ENCODE data around the gene TAF4.

DNA sequence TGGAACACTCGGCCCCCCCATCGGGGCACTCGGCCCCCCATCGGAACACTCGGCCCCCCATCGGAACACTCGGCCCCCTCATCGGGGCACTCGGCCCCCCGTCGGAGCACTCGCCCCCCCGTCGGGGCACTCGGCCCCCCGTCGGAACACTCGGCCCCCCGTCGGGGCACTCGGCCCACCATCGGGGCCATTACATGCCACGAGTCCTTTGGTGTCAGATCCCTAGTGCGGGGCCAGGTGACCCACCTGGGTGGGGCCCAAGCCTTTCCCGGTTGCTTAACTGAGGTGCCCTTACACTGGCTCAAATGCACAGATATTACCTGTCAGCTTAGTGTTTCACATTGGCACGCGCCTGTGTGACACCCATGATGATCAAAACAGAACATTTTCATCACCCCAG is 95.9 kb downstream of the TAF4 start:
- no peak for TF ChIP-seq POLR2A (IDR thresholded peaks at IDR 0.05)
- TF ChIP-seq, protein P1, sequence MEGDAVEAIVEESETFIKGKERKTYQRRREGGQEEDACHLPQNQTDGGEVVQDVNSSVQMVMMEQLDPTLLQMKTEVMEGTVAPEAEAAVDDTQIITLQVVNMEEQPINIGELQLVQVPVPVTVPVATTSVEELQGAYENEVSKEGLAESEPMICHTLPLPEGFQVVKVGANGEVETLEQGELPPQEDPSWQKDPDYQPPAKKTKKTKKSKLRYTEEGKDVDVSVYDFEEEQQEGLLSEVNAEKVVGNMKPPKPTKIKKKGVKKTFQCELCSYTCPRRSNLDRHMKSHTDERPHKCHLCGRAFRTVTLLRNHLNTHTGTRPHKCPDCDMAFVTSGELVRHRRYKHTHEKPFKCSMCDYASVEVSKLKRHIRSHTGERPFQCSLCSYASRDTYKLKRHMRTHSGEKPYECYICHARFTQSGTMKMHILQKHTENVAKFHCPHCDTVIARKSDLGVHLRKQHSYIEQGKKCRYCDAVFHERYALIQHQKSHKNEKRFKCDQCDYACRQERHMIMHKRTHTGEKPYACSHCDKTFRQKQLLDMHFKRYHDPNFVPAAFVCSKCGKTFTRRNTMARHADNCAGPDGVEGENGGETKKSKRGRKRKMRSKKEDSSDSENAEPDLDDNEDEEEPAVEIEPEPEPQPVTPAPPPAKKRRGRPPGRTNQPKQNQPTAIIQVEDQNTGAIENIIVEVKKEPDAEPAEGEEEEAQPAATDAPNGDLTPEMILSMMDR (IDR thresholded peaks at IDR 0.05 in 4 of 5, conservative IDR thresholded peaks at IDR 0.05 in 1 of 5), result no peak

All from gastrocnemius medialis (tissue), 4 donors.